HG03103 (cell line): ENCODE data around the gene SP140.
"Not testable (repeated sequence)": the region's sequence is repeated elsewhere in the genome, so short reads cannot be mapped to it uniquely, and the experiment has no call there.

ENCODE experiments used
- ATAC-seq: cut with Tn5 transposase; IDR thresholded peaks from one replicate; pipeline ENCODE4 v1.9.1; 2021; ENCODE audit warnings: low read depth; ENCODE audit not compliant: unreplicated experiment

The SP140 gene

GRCh38 chr2:230324503-230324902, 99.0 kb downstream of the SP140 start:
- no peak for ATAC-seq

- ATAC-seq: no peak
These were observed 100.0 kb downstream of the SP140 start for GRCh38 chr2:230325316-230326243.

DNA sequence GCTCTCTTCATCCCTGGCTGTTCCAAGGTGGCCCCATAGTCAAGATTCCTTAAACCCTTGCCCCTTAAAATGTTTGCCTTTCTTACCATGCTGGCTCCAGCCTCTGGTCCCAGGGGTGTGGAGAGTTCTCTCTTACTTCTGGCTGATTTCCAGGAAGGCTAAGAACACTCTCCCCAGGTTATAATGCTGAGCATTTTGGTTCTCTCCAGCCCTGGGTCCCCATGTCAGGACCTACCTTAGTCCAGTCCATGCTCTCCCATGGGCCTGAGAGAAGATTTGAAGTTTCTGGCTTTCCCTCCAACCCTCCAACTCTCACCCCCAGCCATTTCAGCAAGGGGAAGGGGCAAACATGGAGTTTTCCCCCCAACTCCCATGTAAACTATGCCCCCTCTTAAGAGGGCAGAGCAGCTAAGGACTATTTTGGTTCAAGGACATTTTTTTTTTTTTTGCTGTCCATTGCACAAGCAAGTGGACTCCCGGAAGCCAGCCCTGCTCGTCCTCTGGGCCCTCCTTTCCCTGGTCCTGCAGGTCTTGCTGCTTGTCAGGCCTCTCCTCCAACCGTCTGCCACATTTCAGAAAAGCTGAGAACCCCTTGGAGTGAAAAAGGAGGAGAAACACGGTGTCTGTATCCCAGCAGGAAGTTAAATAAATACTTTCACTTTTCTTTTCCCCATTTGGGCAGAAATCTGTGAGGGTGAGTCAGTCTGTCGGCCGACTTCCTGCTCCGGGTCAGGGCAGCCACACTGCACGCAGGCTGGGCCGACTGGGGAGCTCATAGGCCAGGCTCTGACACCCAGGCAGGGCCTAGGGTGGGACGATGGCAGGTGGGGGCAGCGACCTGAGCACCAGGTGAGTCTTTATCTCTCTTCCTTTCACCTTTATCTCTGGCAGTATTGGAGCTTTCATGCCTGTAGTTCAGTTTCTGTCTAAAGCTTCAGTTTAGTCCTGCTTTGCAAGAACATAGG, 101.2 kb downstream of the SP140 start, which contains the start of gene SP140L:
Gene SP140L (plus strand): TSS at position 741 of the 965 bp plus-strand sequence. CDS start 77 bp downstream, at position 818.
- peak; percentile 82 for ATAC-seq

DNA sequence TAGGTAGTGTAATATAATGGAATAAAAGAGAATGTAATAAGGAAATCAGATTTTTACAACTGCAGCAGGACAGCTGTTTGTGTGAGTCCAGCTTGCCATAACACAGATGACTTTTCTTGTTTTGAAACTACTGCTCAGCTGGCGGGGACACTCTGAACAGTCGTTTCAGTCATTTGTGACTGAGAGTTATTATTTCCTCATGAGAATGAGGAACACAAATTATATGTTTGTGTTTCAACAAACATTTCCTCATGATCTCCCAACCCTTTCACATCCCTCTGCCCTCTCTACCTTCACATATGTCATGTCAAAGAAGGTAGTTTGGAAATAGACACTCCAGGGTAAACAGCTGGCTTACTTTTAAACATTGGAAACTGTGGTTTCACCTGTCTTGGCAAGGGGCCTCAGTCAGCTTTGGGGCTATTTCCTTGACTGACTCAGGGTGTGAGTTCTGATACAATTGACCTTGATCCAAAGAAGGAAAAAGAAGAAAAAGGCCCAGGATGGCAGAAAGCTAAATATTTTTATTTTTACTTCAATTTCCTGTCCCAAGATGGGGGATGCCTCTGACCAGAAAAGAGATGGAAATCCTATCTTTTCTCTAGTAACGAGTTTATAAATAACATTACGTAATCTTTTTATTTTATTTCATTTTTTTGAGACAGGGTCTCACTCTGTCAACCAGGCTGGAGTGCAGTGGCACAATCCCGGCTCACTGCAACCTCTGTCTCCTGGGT, 102.0 kb downstream of the SP140 start:
- peak; percentile 55 for ATAC-seq

GRCh38 chr2:230328155-230328458, 102.6 kb downstream of the SP140 start:
- no peak for ATAC-seq

- ATAC-seq: no peak
These were observed 104.5 kb downstream of the SP140 start for GRCh38 chr2:230329946-230330605.

DNA sequence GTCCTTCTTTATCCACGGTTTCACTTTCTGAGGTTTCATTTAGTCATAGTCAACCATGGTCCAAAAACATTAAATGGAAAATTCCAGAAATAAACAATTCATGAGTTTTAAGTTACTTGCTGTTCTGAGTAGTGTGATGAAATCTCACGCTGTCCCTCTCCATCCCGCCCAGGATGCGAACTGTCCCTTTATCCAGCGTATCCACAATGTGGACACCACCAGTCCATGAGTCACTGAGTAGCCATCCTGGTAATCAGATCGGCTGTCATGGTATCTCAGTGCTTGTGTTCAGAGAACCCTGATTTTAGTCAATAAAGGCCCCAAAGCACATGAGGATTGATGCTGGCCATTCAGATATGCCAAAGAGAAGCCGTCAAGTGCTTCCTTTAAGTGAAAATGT, 105.2 kb downstream of the SP140 start:
- ATAC-seq: no peak

- ATAC-seq: no peak
These were observed 109.9 kb downstream of the SP140 start for GRCh38 chr2:230335461-230335863.

DNA sequence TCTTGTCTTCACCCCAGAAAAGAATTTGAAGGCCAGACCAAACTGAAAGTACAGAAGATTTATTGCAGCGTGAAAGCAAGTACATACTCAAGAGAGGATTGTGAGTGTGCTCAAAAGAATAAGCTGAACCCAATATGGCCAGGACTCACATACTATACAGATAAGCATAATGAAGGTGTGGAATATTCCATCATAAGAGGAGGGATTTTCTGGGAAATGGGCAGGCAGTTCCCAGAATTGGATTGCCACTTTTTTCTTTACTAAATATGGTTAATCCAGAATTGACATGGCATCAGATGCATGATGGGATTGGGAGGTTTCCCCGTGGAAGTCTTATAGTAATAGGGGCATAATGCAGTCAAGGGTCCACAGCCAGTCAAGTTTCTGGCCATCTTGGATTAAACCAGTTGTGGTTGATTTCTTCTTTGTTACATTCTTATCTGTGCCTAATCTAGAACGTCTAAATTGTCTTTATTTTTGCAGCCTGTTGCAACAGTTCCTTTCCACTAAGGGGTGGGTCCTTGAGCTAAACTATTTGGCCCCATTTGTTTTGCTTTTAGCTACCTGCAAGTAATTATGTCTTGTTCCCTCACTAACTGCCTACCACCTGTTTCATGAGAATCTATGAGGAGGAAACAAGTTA, 110.4 kb downstream of the SP140 start:
- ATAC-seq: no peak

DNA sequence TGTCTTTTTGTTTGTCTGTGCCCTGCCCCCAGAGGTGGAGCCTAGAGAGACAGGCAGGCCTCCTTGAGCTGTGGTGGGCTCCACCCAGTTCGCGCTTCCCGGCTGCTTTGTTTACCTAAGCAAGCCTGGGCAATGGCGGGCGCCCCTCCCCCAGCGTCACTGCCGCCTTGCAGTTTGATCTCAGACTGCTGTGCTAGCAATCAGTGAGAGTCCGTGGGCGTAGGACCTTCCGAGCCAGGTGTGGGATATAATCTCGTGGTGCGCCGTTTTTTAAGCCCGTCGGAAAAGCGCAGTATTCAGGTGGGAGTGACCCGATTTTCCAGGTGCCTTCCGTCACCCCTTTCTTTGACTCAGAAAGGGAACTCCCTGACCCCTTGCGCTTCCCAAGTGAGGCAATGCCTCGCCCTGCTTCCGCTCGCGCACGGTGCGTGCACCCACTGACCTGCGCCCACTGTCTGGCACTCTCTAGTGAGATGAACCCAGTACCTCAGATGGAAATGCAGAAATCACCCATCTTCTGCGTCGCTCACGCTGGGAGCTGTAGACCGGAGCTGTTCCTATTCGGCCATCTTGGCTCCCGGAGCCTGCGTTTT, 116.5 kb downstream of the SP140 start:
- ATAC-seq: not testable (repeated sequence)

- not testable (repeated sequence) for ATAC-seq
These were observed 117.6 kb downstream of the SP140 start for GRCh38 chr2:230343041-230343624.

DNA sequence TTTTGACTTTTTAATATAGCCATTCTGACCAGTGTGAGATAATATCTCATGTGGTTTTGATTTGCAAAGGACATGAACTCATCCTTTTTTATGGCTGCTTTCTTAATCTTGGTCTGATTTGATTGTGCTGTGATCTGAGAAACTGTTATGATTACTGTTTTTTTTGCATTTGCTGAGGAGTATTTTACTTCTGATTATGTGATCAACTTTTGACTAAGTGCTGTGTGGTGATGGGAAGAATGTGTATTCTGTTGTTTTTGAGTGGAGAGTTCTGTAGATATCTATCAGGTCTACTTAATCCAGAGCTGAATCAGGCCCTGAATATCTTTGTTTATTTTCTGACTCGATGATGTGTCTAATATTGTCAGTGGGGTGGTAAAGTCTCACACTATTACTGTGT, 118.2 kb downstream of the SP140 start:
- ATAC-seq: no peak

- ATAC-seq: no peak
These were observed 120.9 kb downstream of the SP140 start for GRCh38 chr2:230346465-230346864.

- ATAC-seq: no peak
These were observed 121.5 kb downstream of the SP140 start for GRCh38 chr2:230346921-230347533.

DNA sequence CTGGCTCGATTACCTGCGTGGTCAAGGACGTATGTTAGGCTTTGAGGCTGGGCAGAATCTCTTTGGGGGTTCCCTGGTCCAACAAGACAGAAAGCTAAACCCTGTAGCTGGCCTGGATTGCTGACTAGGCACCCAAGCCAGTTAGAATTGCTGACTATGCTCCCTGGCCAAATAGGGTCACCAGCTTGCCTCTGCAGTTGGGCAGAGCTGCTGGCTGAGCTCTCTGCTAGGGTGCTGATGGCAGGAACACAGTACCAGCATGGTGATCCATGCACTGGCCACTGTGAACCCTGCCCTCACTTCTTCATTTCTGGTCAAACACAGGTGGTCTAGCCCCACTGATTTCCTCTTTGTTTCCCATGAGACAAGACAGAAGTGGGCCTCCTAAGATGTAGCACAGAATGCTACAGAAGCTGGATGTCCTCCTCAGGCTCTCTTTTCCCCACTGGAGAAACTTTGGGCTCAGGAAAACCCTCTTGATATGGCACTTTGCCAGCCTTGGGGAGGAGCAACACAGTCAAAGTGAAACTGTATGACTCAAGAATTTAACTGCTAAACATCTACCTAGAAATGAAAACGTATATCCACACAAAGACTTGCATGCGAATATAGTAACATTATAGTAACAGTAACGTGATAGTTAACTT, 122.2 kb downstream of the SP140 start:
- ATAC-seq: no peak

- no peak for ATAC-seq
These were observed 123.3 kb downstream of the SP140 start for GRCh38 chr2:230348787-230349186.

DNA sequence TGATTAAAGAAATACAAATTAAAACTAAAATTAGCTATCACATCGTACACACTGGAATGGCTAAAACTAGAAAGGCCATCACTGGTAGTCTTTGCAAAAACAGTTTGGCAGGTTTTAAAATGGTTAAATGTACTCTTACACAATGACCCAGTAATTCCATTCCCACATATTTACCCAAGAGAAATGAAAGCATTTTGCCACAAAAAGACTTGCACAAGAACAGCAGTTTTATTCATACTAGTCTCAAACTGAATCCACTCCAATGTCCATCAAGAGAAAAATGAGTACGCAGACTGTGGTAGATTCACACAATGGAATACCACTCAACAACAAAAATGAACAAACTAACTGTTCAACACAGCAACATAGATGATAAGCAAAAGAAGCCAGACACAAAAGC, 130.5 kb downstream of the SP140 start:
- no peak for ATAC-seq

- no peak for ATAC-seq
These were observed 132.8 kb downstream of the SP140 start for GRCh38 chr2:230358305-230358704.
